GM08714 (cell line): ENCODE results near the gene TMC1.
"Not testable (repeated sequence)": the region's sequence is repeated elsewhere in the genome, so short reads cannot be mapped to it uniquely, and the experiment has no call there.

ENCODE experiments used
- H3K4me3 ChIP-seq: fragments of 200-500 bp; sonication (Bioruptor generic); 2 replicates; pipeline ENCODE4 v1.5.1; 2014; ENCODE audit warnings: mild to moderate bottlenecking, low read length, inconsistent platforms
- ZNF274 ChIP-seq: IDR thresholded peaks from 2 replicates; pipeline ENCODE4 v1.6.1; 2012; ENCODE audit warnings: mild to moderate bottlenecking, low read depth, low read length

The TMC1 gene

GRCh38 chr9:72494051-72494450 lies 27.4 kb upstream of the TMC1 start:
- no peak for TF ChIP-seq ZNF274
- no peak overlapping the region for H3K4me3 ChIP-seq

GRCh38 chr9:72497447-72498046 lies 23.9 kb upstream of the TMC1 start:
- no peak for TF ChIP-seq ZNF274
- H3K4me3 ChIP-seq, result no peak overlapping the region

GRCh38 chr9:72506615-72507014 lies 14.8 kb upstream of the TMC1 start:
- no peak for TF ChIP-seq ZNF274
- H3K4me3 ChIP-seq, result no peak overlapping the region

- no peak overlapping the region for H3K4me3 ChIP-seq
- no peak for TF ChIP-seq ZNF274
Observed at GRCh38 chr9:72509053-72509452, 12.4 kb upstream of the TMC1 start.

- TF ChIP-seq ZNF274, result no peak
- no peak overlapping the region for H3K4me3 ChIP-seq
Observed at GRCh38 chr9:72509635-72510034, 11.8 kb upstream of the TMC1 start.

GRCh38 chr9:72521011-72521410 lies 397 bp upstream of the TMC1 start:
- not testable (repeated sequence) for H3K4me3 ChIP-seq

- TF ChIP-seq ZNF274, result no peak
Observed at GRCh38 chr9:72524820-72525540, 3.6 kb downstream of the TMC1 start.

GRCh38 chr9:72526901-72527800 lies 5.7 kb downstream of the TMC1 start:
- H3K4me3 ChIP-seq, result peak overlapping the region; percentile 35; the same call in 1 of the 2 replicates
- TF ChIP-seq ZNF274, result no peak

More at GRCh38 chr9:72524820-72525540, 3.6 kb downstream of the TMC1 start:
- no peak overlapping the region for H3K4me3 ChIP-seq

- H3K4me3 ChIP-seq, result peak overlapping the region; percentile 35; the same call in 1 of the 2 replicates
Observed at GRCh38 chr9:72527801-72528195, 6.4 kb downstream of the TMC1 start.

GRCh38 chr9:72529531-72529930 lies 8.1 kb downstream of the TMC1 start:
- no peak for TF ChIP-seq ZNF274
- no peak overlapping the region for H3K4me3 ChIP-seq

More at GRCh38 chr9:72527801-72528195, 6.4 kb downstream of the TMC1 start:
- no peak for TF ChIP-seq ZNF274

GRCh38 chr9:72533322-72533721 lies 11.9 kb downstream of the TMC1 start:
- TF ChIP-seq ZNF274, result no peak
- no peak overlapping the region for H3K4me3 ChIP-seq

- no peak for TF ChIP-seq ZNF274
- no peak overlapping the region for H3K4me3 ChIP-seq
Observed at GRCh38 chr9:72534931-72535330, 13.5 kb downstream of the TMC1 start.

- no peak for TF ChIP-seq ZNF274
- no peak overlapping the region for H3K4me3 ChIP-seq
Observed at GRCh38 chr9:72537011-72537545, 15.7 kb downstream of the TMC1 start.

GRCh38 chr9:72537671-72538070 lies 16.3 kb downstream of the TMC1 start:
- no peak overlapping the region for H3K4me3 ChIP-seq
- TF ChIP-seq ZNF274, result no peak
